BLaER1 (cell line): ENCODE data around the gene STEAP3.

Experiments used
- H3K27ac ChIP-seq: shearing (Covaris generic); formaldehyde crosslinking; 2 replicates; pipeline ENCODE4 v1.8.1; 2022
- H3K27me3 ChIP-seq: shearing (Covaris generic); formaldehyde crosslinking; 2 replicates; pipeline ENCODE4 v1.8.1; 2022
- H3K36me3 ChIP-seq: shearing (Covaris generic); formaldehyde crosslinking; 2 replicates; pipeline ENCODE4 v1.8.1; 2022
- H3K4me1 ChIP-seq: shearing (Covaris generic); formaldehyde crosslinking; 2 replicates; pipeline ENCODE4 v1.8.1; 2022
- H3K4me2 ChIP-seq: shearing (Covaris generic); formaldehyde crosslinking; 2 replicates; pipeline ENCODE4 v1.8.1; 2022
- H3K4me3 ChIP-seq: shearing (Covaris generic); formaldehyde crosslinking; 2 replicates; pipeline ENCODE4 v1.8.1; 2022
- H3K9ac ChIP-seq: shearing (Covaris generic); formaldehyde crosslinking; 2 replicates; pipeline ENCODE4 v1.8.1; 2022
- H3K9me3 ChIP-seq: shearing (Covaris generic); formaldehyde crosslinking; 2 replicates; pipeline ENCODE4 v1.8.1; 2022
- H4K20me1 ChIP-seq: shearing (Covaris generic); formaldehyde crosslinking; 2 replicates; pipeline ENCODE4 v1.8.1; 2022
- Cebpa-rat ChIP-seq: shearing (Covaris generic); IDR thresholded peaks from 2 replicates; pipeline ENCODE4 v1.8.1; 2022

STEAP3 gene

DNA sequence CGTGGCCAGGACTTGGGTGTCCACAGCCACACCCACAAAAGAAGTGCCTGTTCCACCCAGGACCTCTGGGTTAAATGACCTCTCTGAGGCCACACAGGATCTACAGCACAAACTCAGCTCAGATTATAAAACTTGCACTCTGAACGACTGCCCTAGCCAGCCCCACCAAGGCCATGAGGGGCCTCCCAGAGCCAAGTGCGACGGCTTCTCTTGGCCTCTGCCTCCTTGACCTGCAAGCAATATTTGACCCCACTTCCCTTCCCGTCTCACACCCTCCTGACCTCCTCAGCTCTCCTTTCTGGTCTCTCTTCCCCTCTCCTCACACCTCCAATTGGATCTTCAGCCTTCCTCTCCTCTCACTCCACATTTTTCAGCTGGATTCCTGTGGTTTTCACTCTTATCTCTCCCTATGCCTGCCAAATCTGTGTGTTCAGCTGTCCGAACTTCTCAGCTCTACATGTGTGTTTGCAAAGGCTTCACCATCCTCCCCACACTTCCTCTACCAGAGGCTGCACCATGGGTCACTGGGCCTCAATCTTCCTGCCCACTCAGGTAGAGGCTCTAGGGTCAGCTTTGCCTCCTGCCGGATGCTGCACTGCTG, 25.3 kb upstream of the STEAP3 start:
- Histone ChIP-seq H3K4me3 (no peak overlapping the region), H3K4me2 (no peak overlapping the region), H3K27me3 (no peaks in the 10 kb centered on the region), H4K20me1 (no peaks in the 10 kb centered on the region), H3K9ac (no peak overlapping the region), H3K27ac (no peak overlapping the region), H3K36me3 (no peaks in the 10 kb centered on the region), H3K9me3 (no peaks in the 10 kb centered on the region), H3K4me1 (peaks cover 16% of the 10 kb centered on the region)
- TF ChIP-seq Cebpa-rat = no peak

- no peak overlapping the region for H3K4me3 ChIP-seq
- H3K4me2 ChIP-seq = peak overlapping the region; percentile 79; the same call in 1 of the 2 replicates
- no peaks in the 10 kb centered on the region for H3K27me3 ChIP-seq
- no peak for TF ChIP-seq Cebpa-rat
- no peaks in the 10 kb centered on the region for H3K36me3 ChIP-seq
- no peak overlapping the region for H3K9ac ChIP-seq
- H4K20me1 ChIP-seq = no peaks in the 10 kb centered on the region
- H3K4me1 ChIP-seq = peaks cover 21% of the 10 kb centered on the region
- no peaks in the 10 kb centered on the region for H3K9me3 ChIP-seq
- H3K27ac ChIP-seq = no peak overlapping the region
These were observed 21.8 kb upstream of the STEAP3 start for GRCh38 chr2:119201815-119202214.

- Histone ChIP-seq H3K9me3 (no peaks in the 10 kb centered on the region), H4K20me1 (no peaks in the 10 kb centered on the region), H3K27me3 (no peaks in the 10 kb centered on the region), H3K4me2 (peak overlapping the region; percentile 79), H3K9ac (no peak overlapping the region), H3K27ac (no peak overlapping the region), H3K4me1 (peaks cover 21% of the 10 kb centered on the region), H3K4me3 (no peak overlapping the region), H3K36me3 (no peaks in the 10 kb centered on the region)
- TF ChIP-seq Cebpa-rat = no peak
These were observed 20.9 kb upstream of the STEAP3 start for GRCh38 chr2:119202610-119203310.

DNA sequence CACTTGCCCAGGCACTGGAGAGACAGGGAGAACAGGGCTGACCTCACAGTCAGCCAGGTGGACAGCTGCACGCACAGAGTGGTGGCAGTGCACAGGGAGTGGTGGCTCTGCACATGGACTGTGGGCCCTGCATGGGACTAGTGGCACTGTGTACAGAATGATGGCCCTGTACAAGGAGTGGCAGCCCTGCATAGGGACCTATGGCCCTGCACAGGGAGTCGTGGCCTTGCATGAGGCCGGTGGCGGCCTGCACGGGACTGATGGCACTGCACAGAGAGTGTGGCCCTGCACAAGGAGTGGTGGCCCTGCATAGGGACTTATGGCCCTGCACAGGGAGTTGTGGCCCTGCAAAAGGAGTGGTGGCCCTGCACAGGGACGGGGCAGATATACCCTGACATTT, 19.1 kb upstream of the STEAP3 start:
- H3K4me1 ChIP-seq = peaks cover 21% of the 10 kb centered on the region
- no peaks in the 10 kb centered on the region for H4K20me1 ChIP-seq
- H3K9ac ChIP-seq = no peak overlapping the region
- no peak overlapping the region for H3K27ac ChIP-seq
- no peak for TF ChIP-seq Cebpa-rat
- H3K36me3 ChIP-seq = no peaks in the 10 kb centered on the region
- H3K4me2 ChIP-seq = no peak overlapping the region
- H3K27me3 ChIP-seq = no peaks in the 10 kb centered on the region
- no peaks in the 10 kb centered on the region for H3K9me3 ChIP-seq
- H3K4me3 ChIP-seq = no peak overlapping the region

DNA sequence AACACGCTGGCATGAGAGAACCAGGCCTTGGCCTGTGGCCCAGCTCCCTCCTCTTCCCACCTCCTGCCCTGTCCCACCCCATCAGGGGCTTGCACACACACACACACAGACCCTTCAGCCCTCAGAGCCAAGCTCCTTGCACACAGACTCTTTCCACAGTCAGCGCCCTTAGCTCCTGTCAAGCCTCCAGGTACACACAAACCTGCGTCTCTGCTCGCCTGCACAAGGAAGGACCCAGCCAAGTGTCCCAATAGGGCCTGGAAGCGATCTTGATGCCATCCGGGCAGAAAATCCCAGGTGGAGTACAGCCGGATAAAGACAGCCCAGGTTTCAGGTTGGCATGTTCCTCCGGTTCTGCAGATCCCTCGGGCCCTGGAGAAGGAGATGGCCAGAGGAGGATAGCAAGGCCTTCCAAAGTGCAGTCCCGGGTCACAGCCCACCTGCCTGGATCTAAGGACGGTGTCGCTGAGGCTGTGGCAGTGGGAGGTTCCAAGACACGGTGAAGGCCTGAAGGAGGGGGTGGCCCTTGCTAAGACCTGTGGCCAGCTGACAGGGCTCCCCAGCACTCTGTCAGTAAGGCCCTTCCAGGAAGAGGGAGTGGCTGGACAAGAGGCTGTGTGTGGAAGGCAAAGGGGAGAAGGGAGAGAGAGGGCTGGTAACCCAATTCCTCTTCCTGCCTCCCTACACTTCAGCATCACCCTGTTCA, 18.5 kb upstream of the STEAP3 start:
- Histone ChIP-seq H3K4me3 (no peak overlapping the region), H3K4me2 (no peak overlapping the region), H3K27ac (no peak overlapping the region), H3K9me3 (no peaks in the 10 kb centered on the region), H3K36me3 (no peaks in the 10 kb centered on the region), H3K9ac (no peak overlapping the region), H3K4me1 (peaks cover 21% of the 10 kb centered on the region), H3K27me3 (no peaks in the 10 kb centered on the region), H4K20me1 (no peaks in the 10 kb centered on the region)
- TF ChIP-seq Cebpa-rat = no peak

GRCh38 chr2:119206201-119206600, 17.4 kb upstream of the STEAP3 start:
- Histone ChIP-seq H3K27ac (no peak overlapping the region), H3K27me3 (no peaks in the 10 kb centered on the region), H3K36me3 (no peaks in the 10 kb centered on the region), H3K9me3 (no peaks in the 10 kb centered on the region), H3K9ac (no peak overlapping the region), H4K20me1 (no peaks in the 10 kb centered on the region), H3K4me2 (no peak overlapping the region), H3K4me1 (peaks cover 21% of the 10 kb centered on the region), H3K4me3 (no peak overlapping the region)
- no peak for TF ChIP-seq Cebpa-rat

- H3K9ac ChIP-seq = no peak overlapping the region
- H3K27me3 ChIP-seq = no peaks in the 10 kb centered on the region
- no peak overlapping the region for H3K4me3 ChIP-seq
- H4K20me1 ChIP-seq = no peaks in the 10 kb centered on the region
- no peak for TF ChIP-seq Cebpa-rat
- H3K4me2 ChIP-seq = no peak overlapping the region
- no peak overlapping the region for H3K27ac ChIP-seq
- H3K36me3 ChIP-seq = no peaks in the 10 kb centered on the region
- H3K9me3 ChIP-seq = no peaks in the 10 kb centered on the region
- H3K4me1 ChIP-seq = peaks cover 14% of the 10 kb centered on the region
These were observed 16.2 kb upstream of the STEAP3 start for GRCh38 chr2:119207447-119207846.

GRCh38 chr2:119208791-119209203, 14.8 kb upstream of the STEAP3 start:
- H4K20me1 ChIP-seq = no peaks in the 10 kb centered on the region
- H3K4me3 ChIP-seq = no peak overlapping the region
- H3K36me3 ChIP-seq = no peaks in the 10 kb centered on the region
- no peaks in the 10 kb centered on the region for H3K9me3 ChIP-seq
- H3K9ac ChIP-seq = no peak overlapping the region
- no peak overlapping the region for H3K27ac ChIP-seq
- no peak overlapping the region for H3K4me2 ChIP-seq
- H3K4me1 ChIP-seq = peaks cover under 1% of the 10 kb centered on the region
- H3K27me3 ChIP-seq = no peaks in the 10 kb centered on the region
- TF ChIP-seq Cebpa-rat = no peak

DNA sequence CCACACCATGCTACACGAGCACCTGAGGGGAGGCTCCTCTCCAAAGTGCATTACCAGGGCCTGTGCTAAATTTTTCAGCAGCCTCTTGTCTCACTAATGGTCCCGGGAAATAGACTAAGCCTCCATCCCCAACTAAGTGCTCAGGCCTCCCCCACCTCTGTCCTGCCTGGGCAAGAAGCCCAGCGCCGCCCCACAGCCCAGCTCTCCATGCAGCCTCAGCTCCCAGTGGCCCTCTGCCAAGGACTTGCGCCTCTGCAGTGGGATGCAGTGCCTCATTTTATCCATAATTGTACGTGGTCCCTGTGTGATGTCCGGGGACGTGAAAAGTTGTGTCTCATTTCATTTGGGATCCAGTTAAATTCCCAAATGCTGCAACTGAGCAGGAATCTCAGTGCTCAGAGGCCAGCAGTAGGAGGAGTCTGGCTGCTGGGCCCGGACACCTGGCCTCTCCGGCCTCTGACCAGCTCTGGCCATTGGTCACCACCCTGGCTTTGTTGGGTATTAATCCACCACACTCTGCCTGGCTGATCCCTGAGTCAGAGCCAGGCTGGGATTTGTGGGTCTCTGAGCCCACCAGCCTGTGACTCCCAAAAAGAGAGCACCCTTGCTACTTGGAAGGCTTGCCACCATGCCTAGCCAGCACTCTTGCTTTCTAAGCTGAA, 11.4 kb upstream of the STEAP3 start:
- no peaks in the 10 kb centered on the region for H3K9me3 ChIP-seq
- no peak for TF ChIP-seq Cebpa-rat
- no peaks in the 10 kb centered on the region for H4K20me1 ChIP-seq
- H3K27ac ChIP-seq = no peak overlapping the region
- no peak overlapping the region for H3K4me3 ChIP-seq
- H3K9ac ChIP-seq = no peak overlapping the region
- no peak overlapping the region for H3K4me2 ChIP-seq
- H3K27me3 ChIP-seq = no peaks in the 10 kb centered on the region
- no peaks in the 10 kb centered on the region for H3K4me1 ChIP-seq
- no peaks in the 10 kb centered on the region for H3K36me3 ChIP-seq
